RWPE1 (cell line): ENCODE data around the gene PTRH2.

ENCODE experiments used
- CTCF ChIA-PET: fragments of 350-600 bp; sonication (Branson Sonifier 250); formaldehyde crosslinking; extraction: SDS; loops from one replicate; lab custom pipeline; 2021; lab: Yijun Ruan, JAX
- POLR2A ChIA-PET: fragments of 400-600 bp; formaldehyde crosslinking; extraction: SDS; loops from one replicate; lab custom pipeline; 2020; ENCODE audit warnings: antibody characterized with exemption; ENCODE audit not compliant: low non-redundant PET; lab: Yijun Ruan, JAX
- DNase-seq: peaks from one replicate; pipeline ENCODE4 v3.0.0; 2012; ENCODE audit warnings: low spot score
- H3K27ac ChIP-seq: fragments of 450-650 bp; 2 replicates; pipeline ENCODE4 v1.5.1; 2017
- TF ChIP-seq, protein P1 (sequence below): fragments of 450-650 bp; conservative IDR thresholded peaks from 2 replicates; pipeline ENCODE4 v1.5.1; 2017; ENCODE audit warnings: low read depth, mild to moderate bottlenecking

The PTRH2 gene

DNA sequence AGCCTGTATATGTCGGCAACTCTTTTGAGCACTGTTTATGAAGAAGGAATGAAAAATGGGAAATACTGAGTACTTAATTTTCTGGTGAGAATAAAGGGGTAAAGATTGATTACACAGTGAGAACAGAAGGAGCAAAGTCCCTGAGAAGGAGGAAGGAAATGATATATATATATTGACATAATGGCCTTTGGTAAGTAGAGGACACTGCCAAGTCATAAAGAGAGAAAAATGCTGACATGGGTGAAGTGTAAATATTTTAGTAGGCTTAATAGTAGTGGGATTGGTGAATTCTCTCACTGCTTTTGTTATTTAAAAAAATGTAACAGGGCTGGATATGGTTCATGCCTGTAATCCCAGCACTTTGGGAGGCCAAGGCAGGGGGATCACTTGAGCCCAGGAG lies 16.4 kb upstream of the PTRH2 start:
- no peak overlapping the region for H3K27ac ChIP-seq
- POLR2A ChIA-PET, result no interaction called here
- TF ChIP-seq, protein P1, sequence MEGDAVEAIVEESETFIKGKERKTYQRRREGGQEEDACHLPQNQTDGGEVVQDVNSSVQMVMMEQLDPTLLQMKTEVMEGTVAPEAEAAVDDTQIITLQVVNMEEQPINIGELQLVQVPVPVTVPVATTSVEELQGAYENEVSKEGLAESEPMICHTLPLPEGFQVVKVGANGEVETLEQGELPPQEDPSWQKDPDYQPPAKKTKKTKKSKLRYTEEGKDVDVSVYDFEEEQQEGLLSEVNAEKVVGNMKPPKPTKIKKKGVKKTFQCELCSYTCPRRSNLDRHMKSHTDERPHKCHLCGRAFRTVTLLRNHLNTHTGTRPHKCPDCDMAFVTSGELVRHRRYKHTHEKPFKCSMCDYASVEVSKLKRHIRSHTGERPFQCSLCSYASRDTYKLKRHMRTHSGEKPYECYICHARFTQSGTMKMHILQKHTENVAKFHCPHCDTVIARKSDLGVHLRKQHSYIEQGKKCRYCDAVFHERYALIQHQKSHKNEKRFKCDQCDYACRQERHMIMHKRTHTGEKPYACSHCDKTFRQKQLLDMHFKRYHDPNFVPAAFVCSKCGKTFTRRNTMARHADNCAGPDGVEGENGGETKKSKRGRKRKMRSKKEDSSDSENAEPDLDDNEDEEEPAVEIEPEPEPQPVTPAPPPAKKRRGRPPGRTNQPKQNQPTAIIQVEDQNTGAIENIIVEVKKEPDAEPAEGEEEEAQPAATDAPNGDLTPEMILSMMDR, result no peak
- CTCF ChIA-PET, result no interaction called here
- no peak for DNase-seq

DNA sequence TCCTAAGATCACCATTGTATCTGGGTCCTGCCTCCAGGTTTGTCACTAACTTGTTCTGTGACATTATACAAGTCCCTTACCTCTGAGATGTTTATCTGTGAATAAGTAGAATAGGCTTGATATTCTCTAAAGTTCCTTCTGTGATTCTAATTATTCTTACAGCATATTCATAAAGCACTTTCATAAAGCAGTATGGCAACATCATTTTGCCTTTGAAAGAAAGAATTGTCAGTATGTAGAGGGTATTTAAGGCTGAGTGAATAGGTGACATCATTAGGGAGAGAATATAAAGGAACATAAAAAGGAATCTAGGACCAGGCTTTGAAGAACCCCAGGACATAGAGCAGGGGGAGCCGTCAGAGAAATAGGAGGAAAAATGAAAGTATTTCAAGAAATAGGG lies 15.8 kb upstream of the PTRH2 start:
- POLR2A ChIA-PET, result no interaction called here
- TF ChIP-seq, protein P1, result no peak
- H3K27ac ChIP-seq, result no peak overlapping the region
- CTCF ChIA-PET, result interaction anchor here (0.6 kb wide), 1 partner anchor 109 kb away, joined by 7 read pairs; no protein-coding TSS in a partner anchor
- no peak for DNase-seq

DNA sequence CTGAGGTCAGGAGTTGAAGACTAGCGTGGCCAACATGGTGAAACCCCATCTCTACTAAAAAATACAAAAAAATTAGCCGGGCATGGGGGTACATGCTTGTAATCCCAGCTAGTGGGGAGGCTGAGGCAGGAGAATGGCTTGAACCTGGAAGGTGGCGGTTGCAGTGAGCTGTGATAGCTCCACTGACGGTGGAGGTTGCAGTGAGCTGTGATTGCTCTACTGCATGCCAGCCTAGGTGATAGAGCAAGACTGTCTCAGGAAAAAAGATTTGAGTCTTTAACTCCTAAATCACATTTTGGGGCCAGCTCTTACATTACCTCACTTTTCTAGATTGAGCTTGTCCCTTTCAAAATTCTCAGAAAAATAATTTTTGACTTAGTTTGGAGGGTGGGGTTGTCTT lies 15.4 kb upstream of the PTRH2 start:
- no peak for DNase-seq
- ChIA-PET POLR2A (no interaction called here), CTCF (interaction anchor here (0.6 kb wide), 1 partner anchor 110 kb away, joined by 7 read pairs; no protein-coding TSS in a partner anchor)
- no peak overlapping the region for H3K27ac ChIP-seq
- TF ChIP-seq, protein P1, result no peak

DNA sequence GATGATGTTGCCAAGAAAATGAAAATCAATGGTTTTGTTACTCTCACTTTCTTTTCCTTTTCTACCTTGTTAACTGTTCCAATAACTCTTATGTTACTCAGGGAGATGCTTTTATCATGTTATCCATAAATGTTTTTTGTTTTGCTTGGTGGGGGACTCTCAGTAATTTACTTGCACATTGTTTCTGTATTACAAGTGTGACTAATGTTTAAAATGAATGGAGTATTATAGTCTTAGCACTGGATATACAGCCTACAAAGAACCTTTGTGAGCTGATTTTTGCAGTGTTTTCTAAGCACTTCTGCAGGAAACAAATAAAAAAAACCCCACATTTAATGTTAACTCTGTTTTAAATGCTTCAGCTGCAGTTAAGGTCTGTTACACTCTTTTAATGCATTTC lies 12.3 kb upstream of the PTRH2 start:
- CTCF ChIA-PET, result no interaction called here
- H3K27ac ChIP-seq, result no peak overlapping the region
- POLR2A ChIA-PET, result no interaction called here
- no peak for DNase-seq
- TF ChIP-seq, protein P1, result no peak

DNA sequence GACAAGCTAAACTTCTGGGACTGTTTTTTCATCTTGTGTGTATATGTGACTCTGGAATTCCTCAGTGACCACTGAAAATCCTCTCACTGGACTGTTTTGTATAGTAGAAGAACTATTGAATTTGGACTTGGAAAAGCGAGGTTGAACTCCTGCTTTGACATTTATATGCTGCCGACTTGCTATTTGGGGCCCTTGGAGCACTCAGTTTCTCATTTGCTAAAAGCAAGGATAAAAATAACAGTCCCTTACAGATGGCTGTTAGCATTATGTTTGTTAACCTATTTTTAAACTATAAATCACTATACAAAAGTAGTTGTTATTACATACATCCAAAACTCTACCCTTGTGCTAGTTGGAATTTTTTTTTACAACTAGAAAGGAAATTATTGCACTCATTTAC lies 9.2 kb upstream of the PTRH2 start:
- no peak overlapping the region for H3K27ac ChIP-seq
- no peak for DNase-seq
- POLR2A ChIA-PET, result no interaction called here
- CTCF ChIA-PET, result no interaction called here
- TF ChIP-seq, protein P1, result no peak

DNA sequence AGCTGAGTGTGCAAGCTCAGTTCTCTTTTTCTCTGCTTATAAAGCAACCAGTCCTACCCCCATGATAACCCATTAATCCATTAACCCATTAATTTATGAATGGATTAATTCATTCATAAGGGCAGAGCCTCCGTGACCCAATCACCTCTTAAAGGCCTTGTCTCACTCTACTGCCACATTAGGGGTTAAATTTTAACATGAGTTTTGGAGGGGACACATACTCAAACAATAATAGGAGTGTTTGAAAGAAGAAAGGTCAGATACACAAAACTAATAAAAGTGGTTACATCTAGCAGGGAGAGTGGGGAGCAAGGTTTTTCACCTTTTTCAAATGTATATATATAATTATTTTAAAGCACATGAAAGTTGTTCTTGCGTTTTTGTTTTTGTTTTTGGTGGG lies 7.0 kb upstream of the PTRH2 start:
- CTCF ChIA-PET, result interaction anchor here (0.6 kb wide), 1 partner anchor 33 kb away, joined by 4 read pairs; no protein-coding TSS in a partner anchor
- no peak overlapping the region for H3K27ac ChIP-seq
- TF ChIP-seq, protein P1, result no peak
- POLR2A ChIA-PET, result no interaction called here
- DNase-seq, result no peak
